ENCODE results near the gene NLRP6. TPM values are rescaled to one million over a fixed set of nuclear protein-coding genes. Genes with fewer than 3 reads are reported as not detected.

The NLRP6 gene
- total and polyA plus RNA-seq, 2 of the 4 experiments (the other 2 are of a cell fraction) = not detected

DNA sequence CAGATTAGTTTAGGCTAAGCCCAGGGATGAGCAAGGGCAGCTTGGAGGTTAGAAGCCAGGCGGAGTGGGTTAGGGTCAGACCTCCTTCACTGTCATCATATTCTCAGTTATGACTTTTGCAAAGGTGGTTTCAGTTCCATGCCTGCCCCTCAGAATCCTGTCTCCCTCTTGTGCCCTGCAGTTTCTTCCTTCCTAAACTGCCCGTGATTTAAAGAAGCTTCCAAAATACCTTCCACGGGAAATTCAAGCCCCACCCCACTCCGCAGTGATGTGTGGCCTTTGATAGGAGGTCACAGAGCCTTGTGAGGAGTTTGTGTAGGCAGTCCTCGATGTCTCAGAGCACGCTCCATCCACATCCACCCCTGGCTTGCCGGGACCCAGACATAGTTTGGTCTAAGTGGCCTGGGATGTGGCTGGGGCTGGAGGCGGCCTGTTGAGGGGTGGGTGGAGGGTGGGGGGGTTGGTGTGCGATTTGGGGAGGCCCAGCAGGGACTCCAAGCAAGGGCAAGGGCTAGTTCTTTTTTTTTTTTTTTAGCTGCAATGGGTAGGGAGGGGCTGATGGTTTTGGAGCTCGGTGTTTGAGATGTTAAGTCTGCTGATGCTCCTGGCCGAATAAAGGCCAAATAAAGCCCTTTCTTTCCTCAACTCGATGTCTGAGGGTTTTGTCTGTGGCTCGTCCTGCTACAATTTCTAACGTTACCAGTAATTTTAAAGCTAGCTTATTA is 34.0 kb downstream of the NLRP6 start:
- no peaks in the 10 kb centered on the region for H3K9me3 ChIP-seq (ENCODE audit: control insufficient read depth, insufficient read depth, low read length)
- in situ Hi-C loops (cut with MboI; ENCODE audit: low sequenced_read_pairs) (no loop called here), dilution Hi-C loops (cut with HindIII; ENCODE audit: low sequenced_read_pairs, unreplicated experiment) (no loop called here), intact Hi-C loops (cut with micrococcal nuclease) (loop anchor here (2.0 kb wide), 1 partner anchor 45 kb away; no protein-coding TSS in a partner anchor)
- DNase-seq (no peak), ATAC-seq (ENCODE audit: low read depth) (no peak)
- peak overlapping the region; percentile 16 for H2BK5ac ChIP-seq (ENCODE audit: low read depth, low read length, poor library complexity, severe bottlenecking)
- no peak overlapping the region for H3K56ac ChIP-seq (ENCODE audit: extremely low read depth, insufficient read depth, low read length)
- no peak overlapping the region for H3K4me3 ChIP-seq (ENCODE audit: insufficient read depth, low read depth, low read length)
- H3K79me1 ChIP-seq (ENCODE audit: low read depth in 1 of 2, low read length in 2 of 2) = peaks cover 3 to 39% of the 10 kb centered on the region in 2 experiments; a peak in 3 of 4 replicates
- peak overlapping the region; percentile 47 for H2AFZ ChIP-seq (replicated peaks; ENCODE audit: low read length, poor library complexity)
- BruUV-seq (replicated peaks) = no TSS peak
- H3K23ac ChIP-seq (ENCODE audit: low read depth, low read length) = peak overlapping the region; percentile 93; the same call in 1 of the 2 replicates
- peak overlapping the region; percentile 60 for H2AK9ac ChIP-seq (replicated peaks; ENCODE audit: low read depth, low read length, poor library complexity)
- peak overlapping the region; percentile 43 to 82 for H4K8ac ChIP-seq (ENCODE audit: low read depth in 2 of 2, low read length in 2 of 2)
- H3K14ac ChIP-seq (replicated peaks; ENCODE audit: low read depth, low read length) = peak overlapping the region; percentile 82
- peaks cover 3% of the 10 kb centered on the region; the same call in 1 of the 2 replicates for H4K20me1 ChIP-seq (ENCODE audit: insufficient read depth, low read length)
- H2BK20ac ChIP-seq (ENCODE audit: low read depth, low read length) = peak overlapping the region; percentile 16; the same call in 1 of the 2 replicates
- peak overlapping the region; percentile 10 for H2BK120ac ChIP-seq (ENCODE audit: low read depth, low read length)
- peak overlapping the region; percentile 60 for H3K27ac ChIP-seq (ENCODE audit: insufficient read depth, low read length)
- ChIA-PET POLR2A (ENCODE audit: unreplicated experiment) (no interaction called here), CTCF (interaction anchor here (1.2 kb wide), 1 partner anchor 12 kb away, joined by 3 read pairs; no protein-coding TSS in a partner anchor)
- H3K4ac ChIP-seq (ENCODE audit: low read depth, low read length) = peak overlapping the region; percentile 78
- peak overlapping the region; percentile 18 for H2AK5ac ChIP-seq (ENCODE audit: low read depth, low read length)
- H3K4me1 ChIP-seq (ENCODE audit: control insufficient read depth, insufficient read depth, low read length) = peaks cover 24% of the 10 kb centered on the region
- peak overlapping the region; percentile 50 for H3K4me2 ChIP-seq (ENCODE audit: low read depth, low read length)
- no peak for TF ChIP-seq RCOR1 (IDR thresholded peaks at IDR 0.05; ENCODE audit: insufficient replicate concordance, low read length)
- TF ChIP-seq FOS (IDR thresholded peaks at IDR 0.05; ENCODE audit: low read depth, low read length) = no peak
- no peak for TF ChIP-seq RFX5 (IDR thresholded peaks at IDR 0.05; ENCODE audit: low read depth, low read length)
- TF ChIP-seq RAD21 (IDR thresholded peaks at IDR 0.05; ENCODE audit: low read length) = no peak
- TF ChIP-seq MAFK (IDR thresholded peaks at IDR 0.05; ENCODE audit: low read depth, low read length) = no peak
- TF ChIP-seq CEBPB (IDR thresholded peaks at IDR 0.05; ENCODE audit: low read depth, low read length) = no peak
- no peak for TF ChIP-seq NFE2L2 (IDR thresholded peaks at IDR 0.05; ENCODE audit: low read depth, low read length)
- TF ChIP-seq, protein P1, sequence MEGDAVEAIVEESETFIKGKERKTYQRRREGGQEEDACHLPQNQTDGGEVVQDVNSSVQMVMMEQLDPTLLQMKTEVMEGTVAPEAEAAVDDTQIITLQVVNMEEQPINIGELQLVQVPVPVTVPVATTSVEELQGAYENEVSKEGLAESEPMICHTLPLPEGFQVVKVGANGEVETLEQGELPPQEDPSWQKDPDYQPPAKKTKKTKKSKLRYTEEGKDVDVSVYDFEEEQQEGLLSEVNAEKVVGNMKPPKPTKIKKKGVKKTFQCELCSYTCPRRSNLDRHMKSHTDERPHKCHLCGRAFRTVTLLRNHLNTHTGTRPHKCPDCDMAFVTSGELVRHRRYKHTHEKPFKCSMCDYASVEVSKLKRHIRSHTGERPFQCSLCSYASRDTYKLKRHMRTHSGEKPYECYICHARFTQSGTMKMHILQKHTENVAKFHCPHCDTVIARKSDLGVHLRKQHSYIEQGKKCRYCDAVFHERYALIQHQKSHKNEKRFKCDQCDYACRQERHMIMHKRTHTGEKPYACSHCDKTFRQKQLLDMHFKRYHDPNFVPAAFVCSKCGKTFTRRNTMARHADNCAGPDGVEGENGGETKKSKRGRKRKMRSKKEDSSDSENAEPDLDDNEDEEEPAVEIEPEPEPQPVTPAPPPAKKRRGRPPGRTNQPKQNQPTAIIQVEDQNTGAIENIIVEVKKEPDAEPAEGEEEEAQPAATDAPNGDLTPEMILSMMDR (conservative IDR thresholded peaks at IDR 0.05; ENCODE audit: low read depth, low read length) = no peak
- TF ChIP-seq SMC3 (IDR thresholded peaks at IDR 0.05; ENCODE audit: low read depth, low read length) = no peak
- peaks cover 5% of the 10 kb centered on the region; the same call in 1 of the 2 replicates for H3K36me3 ChIP-seq (ENCODE audit: control insufficient read depth, insufficient read depth, low read length)
- H3K18ac ChIP-seq (ENCODE audit: low read depth, low read length) = 0 out of 2 replicates have a peak overlapping the region, but pooled peaks have one; percentile 29
- H2BK15ac ChIP-seq (ENCODE audit: low read depth, low read length) = peak overlapping the region; percentile 1; the same call in 2 of the 3 replicates
- peak overlapping the region; percentile 72 for H4K5ac ChIP-seq (ENCODE audit: low read depth, low read length)
- no CpG with 5 or more reads among the region's 14 CpGs for WGBS, 2 experiments (ENCODE audit: extremely low coverage in 2 of 2, insufficient read length in 1 of 2)
- peak overlapping the region; percentile 26; the same call in 1 of the 2 replicates for H4K91ac ChIP-seq (ENCODE audit: insufficient read depth, low read depth, low read length)
- peak overlapping the region; percentile 59 for H3K9ac ChIP-seq (ENCODE audit: low read depth, low read length)
- 0 out of 2 replicates have a peak, but pooled peaks cover 5% of the 10 kb centered on the region for H3K9me1 ChIP-seq (ENCODE audit: insufficient read depth, low read length)
- no peaks in the 10 kb centered on the region for H3K27me3 ChIP-seq (ENCODE audit: control insufficient read depth, insufficient read depth, low read length)
